ENCODE data around the gene PPAN. TPM values are rescaled to one million over a fixed set of nuclear protein-coding genes. Genes with fewer than 3 reads are reported as not detected.

PPAN gene
- polyA plus RNA-seq, 1 donor (not counting 4 experiments of a cell fraction or from before 2014, with no cell fraction given) = 32.3 TPM

DNA sequence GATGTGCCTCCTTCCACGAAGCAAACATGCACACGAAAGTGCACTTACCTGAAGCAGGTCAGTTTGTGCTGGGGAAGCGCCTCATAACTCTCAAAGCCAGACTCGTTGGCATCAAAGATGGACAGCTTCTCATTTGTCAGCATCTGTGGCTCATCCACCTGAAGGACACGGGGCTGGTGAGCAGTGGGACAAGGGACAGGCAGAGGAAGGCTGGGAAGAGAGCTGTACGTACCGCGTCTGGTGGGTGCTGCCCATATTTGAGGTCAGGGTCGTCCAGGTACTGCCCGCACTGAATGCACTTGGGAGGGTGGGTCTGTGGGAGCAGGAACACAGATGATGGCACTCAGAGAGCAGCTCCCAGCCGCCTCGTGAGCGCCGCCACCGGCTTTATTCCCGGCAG, 53.4 kb downstream of the PPAN start:
- no peaks in the 10 kb centered on the region for H4K20me1 ChIP-seq (ENCODE audit: control insufficient read depth, extremely low read depth, insufficient read depth, low read length)
- no peaks in the 10 kb centered on the region for H3K9me1 ChIP-seq (ENCODE audit: control insufficient read depth, extremely low read depth, insufficient read depth, low read length)
- dilution Hi-C loops (cut with MboI; ENCODE audit: extremely low pct_ligation_motif_present, low sequenced_read_pairs) = no loop called here
- no peak overlapping the region for H3K4me2 ChIP-seq (ENCODE audit: control insufficient read depth, extremely low read depth, insufficient read depth, low read depth, low read length)
- H3K36me3 ChIP-seq (ENCODE audit: control insufficient read depth in 2 of 2, extremely low read depth in 1 of 2, insufficient read depth in 2 of 2, low read length in 2 of 2) = peaks cover 35 to 46% of the 10 kb centered on the region in 2 experiments
- TF ChIP-seq, protein P1, sequence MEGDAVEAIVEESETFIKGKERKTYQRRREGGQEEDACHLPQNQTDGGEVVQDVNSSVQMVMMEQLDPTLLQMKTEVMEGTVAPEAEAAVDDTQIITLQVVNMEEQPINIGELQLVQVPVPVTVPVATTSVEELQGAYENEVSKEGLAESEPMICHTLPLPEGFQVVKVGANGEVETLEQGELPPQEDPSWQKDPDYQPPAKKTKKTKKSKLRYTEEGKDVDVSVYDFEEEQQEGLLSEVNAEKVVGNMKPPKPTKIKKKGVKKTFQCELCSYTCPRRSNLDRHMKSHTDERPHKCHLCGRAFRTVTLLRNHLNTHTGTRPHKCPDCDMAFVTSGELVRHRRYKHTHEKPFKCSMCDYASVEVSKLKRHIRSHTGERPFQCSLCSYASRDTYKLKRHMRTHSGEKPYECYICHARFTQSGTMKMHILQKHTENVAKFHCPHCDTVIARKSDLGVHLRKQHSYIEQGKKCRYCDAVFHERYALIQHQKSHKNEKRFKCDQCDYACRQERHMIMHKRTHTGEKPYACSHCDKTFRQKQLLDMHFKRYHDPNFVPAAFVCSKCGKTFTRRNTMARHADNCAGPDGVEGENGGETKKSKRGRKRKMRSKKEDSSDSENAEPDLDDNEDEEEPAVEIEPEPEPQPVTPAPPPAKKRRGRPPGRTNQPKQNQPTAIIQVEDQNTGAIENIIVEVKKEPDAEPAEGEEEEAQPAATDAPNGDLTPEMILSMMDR (optimal IDR thresholded peaks at IDR 0.05 in 1 of 3, IDR thresholded peaks at IDR 0.05 in 1 of 3, conservative IDR thresholded peaks at IDR 0.05 in 1 of 3; ENCODE audit: extremely low read depth in 1 of 3, insufficient read depth in 2 of 3, low read length in 3 of 3) = no peak
- TF ChIP-seq EZH2 (IDR thresholded peaks at IDR 0.05; ENCODE audit: low read length) = no peak
- H3K27me3 ChIP-seq (ENCODE audit: control insufficient read depth, extremely low read depth, insufficient read depth, low read length) = no peaks in the 10 kb centered on the region
- H2AFZ ChIP-seq (ENCODE audit: control insufficient read depth, low read length) = no peak overlapping the region
- H3K27ac ChIP-seq (ENCODE audit: control insufficient read depth, insufficient read depth, low read length) = no peak overlapping the region
- H3K9me3 ChIP-seq (ENCODE audit: control insufficient read depth, low read depth, low read length) = no peaks in the 10 kb centered on the region
- FAIRE-seq (no peak), DNase-seq (ENCODE audit: low read depth, low spot score) (no peak)
- H3K9ac ChIP-seq (ENCODE audit: control insufficient read depth, extremely low read depth, insufficient read depth, low read length) = no peak overlapping the region
- no peaks in the 10 kb centered on the region for H3K79me2 ChIP-seq (ENCODE audit: control insufficient read depth, insufficient read depth, low read length)
- no peaks in the 10 kb centered on the region for H3K4me1 ChIP-seq (ENCODE audit: control insufficient read depth, extremely low read depth, insufficient read depth, low read length)
- H3K4me3 ChIP-seq (ENCODE audit: control insufficient read depth in 2 of 3, extremely low read depth in 1 of 3, insufficient read depth in 2 of 3, low read depth in 1 of 3, low read length in 3 of 3) = no peak overlapping the region

Small RNA genes within 50 kb of the gene (small RNA-seq; reads per million reads assigned to genes)
- gene SNORD105 (ENCODE audit: insufficient read length in 3 of 3, low read depth in 3 of 3, low replicate concordance in 1 of 3) (3.0 to 46.2 (median 6.8) reads per million in 3 experiments), gene SNORD105B (ENCODE audit: insufficient read length in 3 of 3, low read depth in 3 of 3, low replicate concordance in 1 of 3) (0.33 to 19.0 (median 8.0) reads per million in 3 experiments)

Other genes starting within 250 kb of the PPAN start
- 5.3 to 25.2 TPM (median 7.5 TPM) in 3 replicates for gene OLFM2, start 169.8 kb upstream of the PPAN start, polyA plus RNA-seq
- 0.32 to 0.67 TPM (median 0.43 TPM) in 3 replicates for gene COL5A3, start 95.9 kb upstream of the PPAN start, polyA plus RNA-seq
- not detected in 3 replicates for gene RDH8, start 92.9 kb upstream of the PPAN start, polyA plus RNA-seq
- 33.6 to 48.4 TPM (median 36.4 TPM) in 3 replicates for gene SHFL, start 20.0 kb upstream of the PPAN start, polyA plus RNA-seq
- gene ANGPTL6, start 3.7 kb upstream of the PPAN start, polyA plus RNA-seq = 0.05 to 0.13 TPM (median 0.09 TPM) in 3 replicates
- 2.4 to 7.1 TPM (median 3.2 TPM) in 3 replicates for gene P2RY11, start 5.3 kb downstream of the PPAN start, polyA plus RNA-seq
- gene EIF3G, start 13.5 kb downstream of the PPAN start, polyA plus RNA-seq = 106 to 207 TPM (median 124 TPM) in 3 replicates
- 18.1 to 52.0 TPM (median 51.7 TPM) in 3 replicates for gene DNMT1, start 88.6 kb downstream of the PPAN start, polyA plus RNA-seq
- gene S1PR2, start 125.0 kb downstream of the PPAN start, polyA plus RNA-seq = 1.6 to 2.6 TPM (median 2.2 TPM) in 3 replicates
- 29.4 to 58.1 TPM (median 43.0 TPM) in 3 replicates for gene MRPL4, start 145.9 kb downstream of the PPAN start, polyA plus RNA-seq
- gene ICAM1, start 164.8 kb downstream of the PPAN start, polyA plus RNA-seq = 0.30 to 0.56 TPM (median 0.35 TPM) in 3 replicates
- 0.18 to 0.35 TPM (median 0.25 TPM) in 3 replicates for gene ICAM4, start 180.6 kb downstream of the PPAN start, polyA plus RNA-seq
- gene ICAM5, start 183.6 kb downstream of the PPAN start, polyA plus RNA-seq = 0.20 to 0.55 TPM (median 0.43 TPM) in 3 replicates
- gene ZGLP1, start 203.5 kb downstream of the PPAN start, polyA plus RNA-seq = 0.43 to 2.1 TPM (median 0.71 TPM) in 3 replicates
- gene FDX2, start 209.7 kb downstream of the PPAN start, polyA plus RNA-seq = 19.2 to 28.8 TPM (median 21.8 TPM) in 3 replicates
- 0.80 to 5.9 TPM (median 0.84 TPM) in 3 replicates for gene RAVER1, start 227.2 kb downstream of the PPAN start, polyA plus RNA-seq
- gene ICAM3, start 233.3 kb downstream of the PPAN start, polyA plus RNA-seq = 3.4 to 5.5 TPM (median 4.7 TPM) in 3 replicates